GM21528 (cell line): Measurements from ENCODE around the gene MBP.
"Not testable (repeated sequence)": the region's sequence is repeated elsewhere in the genome, so short reads cannot be mapped to it uniquely, and the experiment has no call there.

Experiments used
- ATAC-seq: cut with Tn5 transposase; IDR thresholded peaks from one replicate; pipeline ENCODE4 v1.9.1; 2021; ENCODE audit warnings: mild to moderate bottlenecking, moderate library complexity; ENCODE audit not compliant: unreplicated experiment, low FRiP score

The MBP gene

GRCh38 chr18:76981396-76981968 lies 151.1 kb downstream of the MBP start:
- ATAC-seq: peak; percentile 58

- ATAC-seq: peak; percentile 32
Observed at GRCh38 chr18:76980663-76981395, 151.8 kb downstream of the MBP start.

- ATAC-seq: no peak
Observed at GRCh38 chr18:76979906-76980305, 152.7 kb downstream of the MBP start.

GRCh38 chr18:76979111-76979751 lies 153.4 kb downstream of the MBP start:
- no peak for ATAC-seq

GRCh38 chr18:76978616-76979015 lies 154.0 kb downstream of the MBP start:
- no peak for ATAC-seq

- ATAC-seq: no peak
Observed at GRCh38 chr18:76977684-76978232, 154.8 kb downstream of the MBP start.

- ATAC-seq: no peak
Observed at GRCh38 chr18:76977108-76977621, 155.4 kb downstream of the MBP start.

GRCh38 chr18:76975577-76976110 lies 156.9 kb downstream of the MBP start:
- no peak for ATAC-seq

GRCh38 chr18:76974386-76974785 lies 158.2 kb downstream of the MBP start:
- no peak for ATAC-seq

- ATAC-seq: no peak
Observed at GRCh38 chr18:76973520-76974266, 158.9 kb downstream of the MBP start.

- ATAC-seq: no peak
Observed at GRCh38 chr18:76972846-76973519, 159.6 kb downstream of the MBP start.

GRCh38 chr18:76972241-76972640 lies 160.3 kb downstream of the MBP start:
- ATAC-seq: no peak

- ATAC-seq: no peak
Observed at GRCh38 chr18:76970770-76971559, 161.6 kb downstream of the MBP start.

- no peak for ATAC-seq
Observed at GRCh38 chr18:76967721-76968472, 164.7 kb downstream of the MBP start.

- ATAC-seq: not testable (repeated sequence)
Observed at GRCh38 chr18:76967299-76967698, 165.3 kb downstream of the MBP start.

- peak; percentile 64 for ATAC-seq
Observed at GRCh38 chr18:76965555-76966151, 166.9 kb downstream of the MBP start.

GRCh38 chr18:76963936-76964335 lies 168.6 kb downstream of the MBP start:
- no peak for ATAC-seq

GRCh38 chr18:76962851-76963250 lies 169.7 kb downstream of the MBP start:
- ATAC-seq: no peak
